HG03378 (cell line): Measurements from ENCODE around the gene CDC26.
"Not testable (repeated sequence)": the region's sequence is repeated elsewhere in the genome, so short reads cannot be mapped to it uniquely, and the experiment has no call there.

Source experiments
- ATAC-seq: cut with Tn5 transposase; IDR thresholded peaks from one replicate; pipeline ENCODE4 v1.9.1; 2021; ENCODE audit warnings: mild to moderate bottlenecking, moderate library complexity; ENCODE audit not compliant: unreplicated experiment

Gene CDC26

DNA sequence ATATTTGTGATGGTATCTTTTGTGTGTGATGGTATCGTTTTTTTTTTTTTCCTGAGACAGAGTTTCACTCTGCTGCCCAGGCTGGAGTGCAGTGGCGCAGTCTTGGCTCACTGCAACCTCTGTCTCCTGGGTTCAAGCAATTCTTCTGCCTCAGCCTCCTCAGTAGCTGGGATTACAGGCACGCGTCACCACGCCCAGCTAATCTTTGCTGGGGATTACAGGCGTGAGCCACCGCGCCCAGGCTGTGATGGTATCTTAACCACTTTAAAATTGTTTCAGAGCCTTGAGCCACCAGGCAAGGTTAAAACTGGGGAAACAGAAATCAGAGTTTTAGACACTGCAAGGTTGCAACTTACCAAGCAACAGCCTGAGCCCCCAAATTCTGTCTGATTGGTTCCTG is 20.9 kb upstream of the CDC26 start:
- ATAC-seq = not testable (repeated sequence)

DNA sequence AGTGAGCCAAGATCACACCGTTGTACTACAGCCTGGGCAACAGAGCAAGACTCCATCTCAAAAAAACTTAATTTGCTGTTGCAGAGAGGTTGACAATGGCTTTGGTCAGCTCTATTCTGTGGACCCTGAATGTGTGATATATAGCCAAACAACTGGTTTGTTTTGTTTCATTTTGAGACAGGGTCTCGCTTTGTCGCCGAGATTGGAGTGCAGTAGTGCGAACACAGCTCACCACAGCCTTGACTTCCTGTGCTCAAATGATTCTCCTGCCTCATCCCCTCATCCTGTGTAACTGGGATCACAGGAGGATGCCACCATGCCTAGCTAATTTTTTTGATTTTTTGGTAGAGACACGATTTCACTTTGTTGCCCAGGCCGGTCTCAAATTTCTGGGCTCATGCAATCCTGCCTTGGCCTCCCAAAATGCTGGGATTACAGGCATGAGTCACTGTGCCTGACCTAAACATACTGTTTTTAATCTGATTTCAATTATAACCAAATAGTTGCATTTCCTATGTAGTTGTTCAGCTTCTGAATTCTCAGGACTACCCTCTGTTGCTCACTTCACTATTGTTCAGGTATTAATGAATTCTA is 18.0 kb upstream of the CDC26 start:
- ATAC-seq = no peak

DNA sequence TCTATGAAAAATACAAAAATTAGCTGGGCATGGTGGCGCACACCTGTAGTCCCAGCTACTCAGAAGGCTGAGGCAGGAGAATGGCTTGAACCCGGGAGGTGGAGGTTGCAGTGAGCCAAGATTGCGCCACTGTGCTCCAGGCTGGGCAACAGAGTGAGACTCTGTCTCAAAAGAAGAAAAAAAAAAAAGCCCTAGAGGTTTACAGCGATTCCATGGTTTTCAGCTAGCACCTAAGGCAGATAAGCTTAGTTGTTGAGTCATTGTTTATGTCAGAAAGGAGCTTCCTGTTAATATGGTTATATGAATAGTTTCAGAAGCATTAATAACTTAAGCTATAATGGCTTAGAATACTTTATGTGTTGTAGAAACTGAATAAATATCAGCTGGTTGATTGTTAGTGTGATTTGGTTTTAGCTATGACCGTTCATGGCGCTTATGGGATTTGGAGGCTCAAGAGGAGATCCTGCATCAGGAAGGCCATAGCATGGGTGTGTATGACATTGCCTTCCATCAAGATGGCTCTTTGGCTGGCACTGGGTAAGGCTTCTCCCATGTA is 14.8 kb upstream of the CDC26 start:
- no peak for ATAC-seq

DNA sequence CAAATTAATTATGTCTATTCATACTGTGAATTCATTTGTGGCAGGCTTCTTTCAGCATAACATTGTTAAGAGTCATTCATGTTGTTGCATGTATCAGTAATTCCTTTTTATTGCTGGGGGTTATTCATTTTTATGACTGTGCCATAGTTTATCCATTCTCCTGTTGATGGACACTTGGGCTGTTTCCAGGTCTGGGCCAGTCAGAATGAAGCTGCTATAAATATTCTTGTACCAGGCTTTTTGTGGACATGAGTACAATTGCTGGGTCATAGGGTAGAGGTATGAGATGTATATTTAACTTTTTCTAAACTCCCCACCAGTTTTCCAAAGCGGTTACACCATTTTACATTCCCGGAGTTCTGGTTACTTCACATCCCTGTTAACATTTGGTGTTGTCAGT is 13.7 kb upstream of the CDC26 start:
- no peak for ATAC-seq

DNA sequence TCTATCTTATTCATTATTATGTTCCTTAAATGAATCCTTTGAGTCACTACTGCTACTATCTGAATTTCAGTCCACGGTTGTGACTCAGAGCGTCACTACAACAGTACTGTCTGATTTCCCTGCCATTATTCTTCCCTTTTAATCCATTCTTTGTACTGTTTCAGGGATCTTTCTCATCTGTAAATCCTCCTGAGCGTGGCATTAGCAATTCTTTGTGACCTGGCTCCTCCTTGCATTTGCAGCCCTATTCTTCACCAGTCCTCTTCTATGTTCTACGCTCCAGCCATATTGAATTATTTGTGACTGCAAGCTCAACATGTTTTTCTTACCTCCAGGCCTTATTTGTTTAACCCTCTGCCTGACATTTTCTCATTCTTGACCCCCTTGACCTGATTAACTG is 6.0 kb upstream of the CDC26 start:
- no peak for ATAC-seq

DNA sequence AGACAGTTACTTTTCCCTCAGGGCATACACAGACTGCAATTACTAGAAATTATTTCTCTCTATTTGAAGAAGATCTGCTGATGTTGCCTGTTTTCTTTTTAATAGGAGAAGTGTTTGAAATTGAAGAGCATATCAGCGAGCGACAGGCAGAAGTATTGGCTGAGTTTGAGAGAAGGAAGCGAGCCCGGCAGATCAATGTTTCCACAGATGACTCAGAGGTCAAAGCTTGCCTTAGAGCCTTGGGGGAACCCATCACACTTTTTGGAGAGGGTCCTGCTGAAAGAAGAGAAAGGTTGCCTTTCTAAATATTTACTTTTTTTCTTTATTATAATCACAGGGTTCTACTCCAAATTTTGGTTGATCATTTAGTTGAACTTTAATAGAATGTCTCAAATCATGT is 3.5 kb upstream of the CDC26 start:
- no peak for ATAC-seq

DNA sequence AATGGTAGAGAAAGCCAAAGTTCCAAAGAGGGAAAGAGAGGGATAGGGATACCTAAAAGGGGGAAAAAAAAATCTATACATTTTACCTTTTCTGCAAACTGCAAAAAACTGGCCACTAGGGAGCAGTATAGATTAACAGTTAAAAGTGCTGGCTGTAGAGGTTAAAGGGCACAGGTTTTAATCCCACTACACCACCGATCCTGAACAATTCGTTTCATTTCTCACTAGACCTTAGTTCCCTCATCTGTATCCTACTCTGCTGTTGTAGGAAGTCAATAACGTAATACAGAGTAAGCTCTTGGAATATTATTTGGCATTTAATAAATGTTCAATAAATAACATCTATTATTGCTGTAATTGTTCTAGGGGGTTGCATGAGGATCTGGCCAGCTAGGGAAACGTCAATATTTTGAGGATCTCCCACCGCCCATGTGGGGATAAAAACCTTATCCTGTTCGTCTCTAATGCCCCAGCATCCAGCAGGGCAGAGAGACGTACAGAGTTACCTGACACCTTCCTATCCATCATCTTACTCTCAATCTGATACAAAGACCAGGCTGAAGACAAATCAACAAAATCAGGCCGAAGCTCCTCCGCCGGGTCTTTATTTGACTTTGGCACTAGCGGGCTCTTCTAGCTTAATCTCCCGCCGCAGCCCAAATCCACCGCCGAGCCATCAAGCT is 757 bp downstream of the CDC26 start:
- peak; percentile 1 for ATAC-seq

DNA sequence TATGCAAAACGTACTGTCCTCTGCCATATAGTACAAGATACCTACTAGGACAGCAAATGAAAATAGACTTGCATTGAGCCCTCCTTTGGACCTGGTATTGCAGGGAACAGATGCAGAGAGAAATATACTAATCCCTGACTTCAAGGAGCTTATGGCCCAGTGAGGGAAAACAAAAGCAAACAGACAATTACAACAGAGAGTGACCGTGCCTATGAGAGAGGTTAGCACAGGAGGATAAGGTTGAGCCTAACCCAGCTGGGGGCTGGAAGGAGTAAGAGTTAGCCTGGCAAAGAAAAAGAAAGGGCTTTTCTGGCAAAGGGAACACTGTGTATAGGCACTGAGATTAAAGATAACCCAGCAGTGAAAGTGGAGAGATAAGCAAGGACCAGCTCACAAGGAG is 5.5 kb downstream of the CDC26 start:
- no peak for ATAC-seq

DNA sequence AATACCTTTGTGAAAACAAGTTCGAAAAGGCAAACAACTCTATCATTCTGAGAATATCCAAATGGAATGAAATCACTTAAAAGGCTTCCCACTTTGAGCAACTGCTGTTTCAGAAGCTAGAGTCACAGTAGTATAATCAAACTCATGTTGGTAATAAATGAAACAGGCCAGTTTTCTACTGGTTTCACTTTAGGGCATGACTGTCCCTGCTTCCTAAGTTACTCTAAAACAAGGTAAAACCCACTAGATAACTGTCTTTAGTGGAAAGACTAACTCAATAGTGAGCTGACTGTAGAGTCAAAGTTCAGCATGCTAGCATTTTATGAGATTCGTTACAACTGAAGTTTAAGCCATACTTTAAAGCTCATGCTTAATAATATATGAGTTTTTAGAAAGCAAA is 6.0 kb downstream of the CDC26 start:
- ATAC-seq = no peak

DNA sequence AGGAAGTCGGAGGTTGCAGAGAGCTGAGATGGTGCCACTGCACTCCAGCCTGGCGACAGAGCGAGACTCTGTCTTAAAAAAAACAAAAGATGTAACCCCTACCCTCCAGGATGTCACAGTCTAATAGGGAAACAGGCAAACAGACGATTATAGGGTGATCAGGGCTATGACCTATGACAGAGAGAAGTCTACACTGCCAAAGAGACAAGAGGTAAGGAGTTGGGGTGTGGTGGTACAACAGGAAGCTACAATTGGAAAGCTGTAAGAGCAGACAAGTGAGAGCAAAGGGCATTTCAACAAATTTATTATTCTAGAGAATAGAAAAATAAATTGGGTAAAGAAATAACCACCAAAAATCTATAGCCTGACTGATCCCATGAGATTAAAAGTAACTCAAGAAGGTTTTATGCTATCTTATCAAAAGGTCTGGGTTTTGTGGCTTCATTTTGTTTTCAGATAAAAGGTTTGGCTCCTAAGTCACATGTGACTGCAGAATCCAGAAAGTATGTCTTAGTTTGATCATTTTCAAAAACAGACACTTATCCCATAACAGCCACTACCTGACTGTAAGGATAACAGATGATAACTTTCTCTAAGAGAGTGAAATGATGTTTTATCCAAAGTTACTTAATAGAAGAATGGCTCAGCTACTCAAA is 7.3 kb downstream of the CDC26 start:
- ATAC-seq = no peak

DNA sequence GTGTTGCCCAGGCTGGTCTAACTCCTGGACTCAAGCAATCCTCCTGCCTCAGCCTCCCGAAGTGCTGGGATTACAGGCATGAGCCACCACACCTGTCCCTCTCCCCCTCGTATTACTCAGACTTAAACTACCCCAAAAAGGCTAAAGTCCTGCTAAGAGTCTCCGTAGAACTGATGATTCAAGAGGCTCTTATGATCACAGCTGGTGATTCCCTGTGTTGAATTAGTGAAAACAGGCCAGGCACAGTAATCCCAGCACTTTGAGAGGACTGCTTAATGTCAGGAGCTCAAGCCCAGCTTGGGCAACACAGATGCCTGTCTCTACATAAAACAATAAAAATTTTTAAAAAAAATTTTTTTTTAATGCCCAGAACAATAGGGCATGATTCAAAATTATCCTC is 9.2 kb downstream of the CDC26 start:
- ATAC-seq = no peak

DNA sequence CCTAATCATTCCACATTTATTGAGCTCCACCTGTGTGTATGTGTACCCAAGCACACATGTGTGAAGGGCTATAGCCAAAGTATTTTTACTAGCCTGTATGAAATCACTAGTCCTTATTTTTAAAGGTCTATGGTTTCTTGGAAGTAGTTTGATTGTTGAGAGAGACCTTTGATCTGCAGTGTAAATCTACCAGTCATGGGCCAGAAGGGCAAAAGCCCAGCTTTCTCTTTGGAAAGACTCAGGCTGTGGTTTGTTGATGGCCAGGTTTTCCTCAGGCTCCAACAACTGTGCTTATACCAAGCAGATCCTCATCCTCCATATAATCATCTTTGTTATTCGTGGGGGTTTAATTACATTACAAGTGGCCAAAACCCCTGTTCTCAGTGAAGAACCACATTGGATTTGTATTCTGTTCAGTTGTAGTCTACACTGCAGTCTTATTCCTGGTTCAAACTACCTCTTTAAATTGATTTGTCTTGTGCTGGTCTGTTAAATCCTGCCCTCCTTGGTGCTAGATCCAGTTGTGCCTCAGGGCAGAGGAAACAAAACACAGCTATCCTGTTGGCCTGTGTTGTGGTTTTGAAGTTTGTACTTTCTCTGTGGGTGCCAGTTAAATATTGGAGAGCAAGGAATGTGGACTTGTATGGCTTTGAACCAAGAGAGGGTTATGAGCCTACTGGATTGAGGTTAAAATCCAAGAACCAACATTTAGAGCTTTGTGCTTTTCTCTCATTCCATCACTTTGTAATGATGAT is 13.3 kb downstream of the CDC26 start:
- no peak for ATAC-seq

DNA sequence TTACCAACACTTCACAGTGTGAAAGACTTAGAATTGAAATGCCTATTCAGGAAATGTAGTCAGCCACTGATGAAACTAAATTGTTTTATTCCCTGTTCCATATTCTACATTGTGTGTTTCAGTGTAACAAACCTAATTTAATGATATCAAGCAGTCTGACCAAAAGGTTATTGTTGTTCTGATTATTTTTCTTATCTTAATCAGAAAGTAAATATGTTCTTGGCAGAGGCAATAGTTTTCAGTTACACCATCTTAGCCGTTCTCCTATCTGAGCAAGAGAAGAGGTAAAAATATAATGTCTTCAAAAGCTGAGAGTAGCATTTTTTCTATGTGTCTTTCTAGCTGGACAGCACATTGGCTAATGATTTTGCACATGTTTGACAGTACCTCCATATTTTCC is 17.1 kb downstream of the CDC26 start:
- ATAC-seq = no peak

DNA sequence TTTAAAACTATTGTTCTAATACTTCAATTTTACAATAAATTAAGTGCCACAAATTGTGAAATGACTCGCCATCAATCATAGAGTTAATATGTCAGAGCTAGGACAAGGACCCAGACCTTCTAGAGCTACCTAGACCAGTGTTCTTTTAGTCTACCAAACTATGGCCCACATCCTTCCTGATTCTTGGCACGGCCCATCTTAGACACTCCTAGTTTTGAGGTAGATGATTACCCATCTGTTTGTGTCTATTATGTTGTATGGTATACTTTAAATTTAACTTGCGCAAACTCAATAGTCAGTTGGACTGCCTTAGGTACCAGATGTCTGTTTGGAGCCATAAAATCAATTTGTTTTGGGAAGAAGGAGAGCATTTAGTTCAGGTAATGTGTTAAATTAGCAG is 17.5 kb downstream of the CDC26 start:
- no peak for ATAC-seq

DNA sequence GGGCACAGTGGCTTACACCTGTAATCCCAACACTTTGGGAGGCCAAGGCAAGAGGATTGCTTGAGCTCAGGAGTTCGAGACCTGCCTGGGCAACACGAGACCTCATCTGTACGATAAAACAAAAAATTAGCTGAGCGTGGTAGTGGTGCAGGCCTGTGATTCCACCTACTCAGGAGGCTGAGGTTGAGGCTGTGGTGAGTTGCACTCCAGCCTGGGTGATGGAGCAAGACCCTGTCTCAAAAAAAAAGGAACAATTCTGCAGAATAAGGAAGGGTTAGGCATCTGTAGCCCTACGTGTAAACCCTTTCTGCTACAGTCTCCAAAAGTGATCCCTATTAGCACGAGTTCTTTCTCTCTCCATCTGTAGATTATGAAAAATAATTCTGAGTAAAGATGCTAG is 19.9 kb downstream of the CDC26 start:
- no peak for ATAC-seq

DNA sequence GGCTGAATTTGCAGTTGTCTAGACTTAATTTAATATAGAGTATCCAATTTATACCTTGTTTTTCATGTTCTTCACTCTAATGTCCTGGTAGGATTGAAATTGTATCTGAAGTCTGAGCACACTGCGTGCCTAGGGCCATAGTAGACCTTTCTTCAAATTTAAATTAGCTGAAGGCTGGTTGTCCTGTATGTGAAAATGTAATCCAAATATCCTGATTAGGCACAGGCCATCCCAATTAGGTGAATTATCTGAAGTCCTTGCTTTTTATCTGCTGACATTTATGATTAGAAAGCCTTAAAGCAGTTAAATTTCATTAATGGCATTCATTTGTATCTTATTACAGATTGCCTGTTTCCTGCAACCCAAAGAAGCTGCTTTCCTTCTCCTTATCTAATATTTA is 20.4 kb downstream of the CDC26 start:
- no peak for ATAC-seq

DNA sequence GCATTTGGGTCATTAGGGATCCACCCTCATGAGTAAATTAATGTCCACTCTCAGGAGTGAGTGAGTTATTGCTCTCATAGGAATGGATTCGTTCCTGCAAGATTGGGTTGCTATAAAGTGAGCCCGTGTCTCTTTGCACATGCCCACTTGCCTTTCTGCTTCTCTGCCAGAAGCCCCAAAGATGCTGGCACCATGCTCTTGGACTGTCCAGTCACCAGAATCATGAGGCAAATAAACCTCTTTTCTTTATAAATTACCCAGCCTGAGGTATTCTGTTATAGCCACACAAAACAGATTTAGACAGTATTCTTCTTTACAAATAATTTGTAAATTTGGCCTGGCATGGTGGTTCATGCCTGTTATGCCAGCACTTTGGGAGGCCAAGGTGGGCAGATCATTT is 24.6 kb downstream of the CDC26 start:
- ATAC-seq = no peak

DNA sequence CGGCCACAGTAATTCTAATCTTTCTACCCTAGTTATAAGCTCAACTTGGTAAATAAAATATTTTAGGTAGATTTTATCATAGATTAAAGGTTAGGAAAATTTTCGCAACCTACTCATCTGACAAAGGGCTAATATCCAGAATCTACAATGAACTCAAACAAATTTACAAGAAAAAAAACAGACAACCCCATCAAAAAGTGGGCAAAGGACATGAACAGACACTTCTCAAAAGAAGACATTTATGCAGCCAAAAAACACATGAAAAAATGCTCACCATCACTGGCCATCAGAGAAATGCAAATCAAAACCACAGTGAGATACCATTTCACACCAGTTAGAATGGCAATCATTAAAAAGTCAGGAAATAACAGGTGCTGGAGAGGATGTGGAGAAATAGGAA is 25.7 kb downstream of the CDC26 start:
- ATAC-seq = not testable (repeated sequence)

DNA sequence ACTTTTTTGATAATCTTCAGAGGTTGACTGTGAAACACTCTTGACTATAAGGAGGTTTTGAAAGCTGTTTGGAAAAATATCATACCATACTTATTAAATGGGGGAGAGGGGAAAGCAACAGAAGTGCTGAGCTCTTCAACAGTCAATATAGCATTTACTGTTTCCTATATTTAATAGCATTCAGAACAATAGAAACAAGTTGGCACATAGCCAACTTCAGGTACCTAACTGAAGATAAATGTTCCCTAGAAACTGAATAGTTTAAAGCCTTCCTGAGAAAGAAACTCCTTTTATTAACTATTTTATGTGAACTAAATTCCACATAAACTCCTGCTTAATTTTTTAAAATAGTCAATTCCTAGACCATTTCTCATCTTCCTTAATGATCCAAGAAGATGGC is 27.7 kb downstream of the CDC26 start:
- no peak for ATAC-seq

DNA sequence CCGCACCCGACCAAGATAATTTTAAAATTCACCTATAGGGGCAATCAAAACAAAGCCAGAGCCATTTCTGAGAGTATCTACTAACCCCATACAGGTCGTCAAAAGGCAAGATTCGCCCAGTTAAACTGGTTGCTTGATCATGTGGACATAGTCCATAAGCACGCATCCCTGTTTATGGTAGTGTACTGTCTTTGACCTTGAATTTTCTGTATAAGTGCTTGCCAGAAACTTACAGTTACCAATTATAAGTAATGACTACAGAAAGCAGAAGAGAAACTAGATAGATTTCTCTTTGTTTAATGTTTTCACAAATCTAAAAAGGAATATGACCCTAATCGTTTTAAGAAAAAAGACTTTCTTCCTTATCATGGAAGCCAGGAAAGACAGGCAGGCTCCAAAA is 28.4 kb downstream of the CDC26 start:
- ATAC-seq = no peak

DNA sequence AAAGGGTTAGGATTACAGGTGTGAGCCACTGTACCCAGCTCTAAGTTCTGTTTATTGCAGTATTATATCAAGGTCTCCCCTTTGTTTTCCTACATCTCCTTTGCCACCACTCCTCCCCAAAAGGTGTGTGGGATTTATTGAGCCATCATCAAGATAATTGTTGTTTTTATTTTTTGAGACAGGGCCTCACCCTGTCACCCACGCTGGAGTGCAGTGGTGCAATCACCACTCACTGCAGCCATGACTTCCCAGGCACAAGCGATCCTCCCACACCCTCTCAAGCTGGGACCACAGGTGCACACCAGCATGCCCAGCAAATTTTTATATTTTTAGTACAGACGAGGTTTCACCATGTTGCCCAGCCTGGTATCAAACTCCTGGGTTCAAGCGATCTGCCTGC is 29.5 kb downstream of the CDC26 start:
- ATAC-seq = no peak

DNA sequence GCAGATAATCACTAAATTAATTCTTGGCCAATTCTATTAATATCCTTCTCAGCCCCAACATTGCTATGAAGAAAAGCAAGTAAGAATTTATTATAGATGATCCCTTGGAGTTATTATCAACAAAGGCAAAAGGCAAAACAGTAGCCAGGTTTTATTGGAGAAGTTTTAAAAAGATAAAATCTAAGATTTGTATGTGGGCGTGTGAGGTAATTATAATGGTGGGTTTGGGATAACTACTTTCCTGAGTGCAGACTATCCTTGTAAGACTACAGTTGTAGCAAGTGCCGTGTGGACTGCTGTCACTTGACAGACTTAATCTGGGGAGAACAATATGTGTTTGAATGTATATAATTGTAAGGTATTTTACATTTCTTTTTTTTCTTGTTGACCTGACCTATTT is 30.8 kb downstream of the CDC26 start:
- ATAC-seq = no peak
